ENCODE measurements around the gene AGAP1. TPM values are rescaled to one million over a fixed set of nuclear protein-coding genes. Genes with fewer than 3 reads are reported as not detected.

Gene AGAP1
- total RNA-seq, 1 experiment from 2014 or later, result 25.8 TPM

- WGBS (ENCODE audit: extremely low coverage, insufficient read length, low lambda C conversion rate), result no CpG with 5 or more reads among the region's 12 CpGs
- Mint-ChIP-seq H3K36me3 (ENCODE audit: insufficient read depth in 1 of 3, low read depth in 3 of 3) (peaks cover 6 to 24% (median 14%) of the 10 kb centered on the region in 3 experiments), H3K4me1 (peaks cover 2 to 10% of the 10 kb centered on the region in 2 experiments), H3K27me3 (ENCODE audit: low read depth) (no peaks in the 10 kb centered on the region), H3K4me3 (no peak overlapping the region), H3K9me3 (peaks cover 4 to 5% of the 10 kb centered on the region in 2 experiments; a peak in 3 of 5 replicates), H3K27ac (no peak overlapping the region)
- Histone ChIP-seq H3K27me3 (ENCODE audit: insufficient read depth, low read length) (no peaks in the 10 kb centered on the region), H3K23ac (ENCODE audit: insufficient read length, low read depth, low read length) (no peak overlapping the region), H3T11ph (ENCODE audit: low read length) (no peak overlapping the region), H4K5ac (ENCODE audit: insufficient read length, low read depth, low read length) (no peak overlapping the region), H2BK120ac (ENCODE audit: low read depth, low read length, poor library complexity, severe bottlenecking) (no peak overlapping the region), H3K79me2 (ENCODE audit: insufficient read depth, low read length) (no peaks in the 10 kb centered on the region), H3K4me2 (ENCODE audit: insufficient read depth, insufficient read length, low read length) (no peak overlapping the region), H4K8ac (replicated peaks; ENCODE audit: insufficient read length, low read depth, low read length) (no peak overlapping the region), H2BK12ac (ENCODE audit: insufficient read length, low read depth, low read length) (no peak overlapping the region), H3K27ac (ENCODE audit: insufficient read length, low read depth, low read length) (no peak overlapping the region), H3K9me3 (ENCODE audit: control insufficient read depth, low read depth, low read length) (no peaks in the 10 kb centered on the region), H2BK15ac (ENCODE audit: low read depth, low read length) (no peak overlapping the region), H2BK5ac (ENCODE audit: insufficient read length, low read length) (no peak overlapping the region), H3K79me1 (ENCODE audit: insufficient read depth, low read depth, low read length, poor library complexity, severe bottlenecking) (no peaks in the 10 kb centered on the region), H2AFZ (ENCODE audit: low read length) (no peak overlapping the region), H2AK5ac (ENCODE audit: insufficient read length, low read length) (no peak overlapping the region), H3K4me1 (ENCODE audit: insufficient read depth, low read length) (no peaks in the 10 kb centered on the region), H4K20me1 (ENCODE audit: control insufficient read depth, insufficient read depth, insufficient read length) (no peaks in the 10 kb centered on the region), H2BK20ac (ENCODE audit: low read depth, low read length, poor library complexity, severe bottlenecking) (no peak overlapping the region), H3K9ac (ENCODE audit: extremely low read depth, insufficient read length, low read length) (no peak overlapping the region), H3K4ac (ENCODE audit: low read depth, low read length) (no peak overlapping the region), H3K56ac (ENCODE audit: insufficient read length, low read depth, low read length) (no peak overlapping the region), H3K14ac (ENCODE audit: insufficient read depth, low read length) (no peak overlapping the region), H4K91ac (ENCODE audit: insufficient read length, low read depth, low read length) (no peak overlapping the region), H3K23me2 (ENCODE audit: insufficient read length, low read depth, low read length, poor library complexity, severe bottlenecking) (no peaks in the 10 kb centered on the region), H3K18ac (ENCODE audit: insufficient read length, low read depth, low read length) (no peak overlapping the region)
- TF ChIP-seq, protein P1, sequence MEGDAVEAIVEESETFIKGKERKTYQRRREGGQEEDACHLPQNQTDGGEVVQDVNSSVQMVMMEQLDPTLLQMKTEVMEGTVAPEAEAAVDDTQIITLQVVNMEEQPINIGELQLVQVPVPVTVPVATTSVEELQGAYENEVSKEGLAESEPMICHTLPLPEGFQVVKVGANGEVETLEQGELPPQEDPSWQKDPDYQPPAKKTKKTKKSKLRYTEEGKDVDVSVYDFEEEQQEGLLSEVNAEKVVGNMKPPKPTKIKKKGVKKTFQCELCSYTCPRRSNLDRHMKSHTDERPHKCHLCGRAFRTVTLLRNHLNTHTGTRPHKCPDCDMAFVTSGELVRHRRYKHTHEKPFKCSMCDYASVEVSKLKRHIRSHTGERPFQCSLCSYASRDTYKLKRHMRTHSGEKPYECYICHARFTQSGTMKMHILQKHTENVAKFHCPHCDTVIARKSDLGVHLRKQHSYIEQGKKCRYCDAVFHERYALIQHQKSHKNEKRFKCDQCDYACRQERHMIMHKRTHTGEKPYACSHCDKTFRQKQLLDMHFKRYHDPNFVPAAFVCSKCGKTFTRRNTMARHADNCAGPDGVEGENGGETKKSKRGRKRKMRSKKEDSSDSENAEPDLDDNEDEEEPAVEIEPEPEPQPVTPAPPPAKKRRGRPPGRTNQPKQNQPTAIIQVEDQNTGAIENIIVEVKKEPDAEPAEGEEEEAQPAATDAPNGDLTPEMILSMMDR (conservative IDR thresholded peaks at IDR 0.05), result no peak
- no peak for DNase-seq
Observed at GRCh38 chr2:235937526-235937925, 443.7 kb downstream of the AGAP1 start.

Measured in H9 (cell line).